Psoas muscle (tissue), 8 donors: Measurements from ENCODE around the gene OTX2. TPM values are rescaled to one million over a fixed set of nuclear protein-coding genes. Genes with fewer than 3 reads are reported as not detected.

ENCODE experiments used
- ATAC-seq, 4 donors: fragments of 200-7000 bp; cut with Tn5 transposase; one replicate each; pipeline ENCODE4 v1.9.1; 2020; ENCODE audit warnings: moderate library complexity in 3 of 4, mild to moderate bottlenecking in 2 of 4
- DNase-seq, 2 donors: peaks; one replicate each; pipeline ENCODE4 v3.0.0-alpha.2; 2020
- H3K27ac ChIP-seq: fragments of 200-600 bp; one replicate; pipeline ENCODE4 v1.8.0; 2022
- H3K27me3 ChIP-seq, 3 donors: fragments of 200-600 bp in 1 of 3; one replicate each; pipeline versions ENCODE4 v1.6.1 to v1.8.0; 2013 to 2022; ENCODE audit warnings: low read length in 2 of 3, mild to moderate bottlenecking in 2 of 3, moderate library complexity in 1 of 3; ENCODE audit not compliant: insufficient read depth in 3 of 3
- H3K36me3 ChIP-seq, 2 donors: fragments of 200-600 bp in 1 of 2; one replicate each; pipeline versions ENCODE4 v1.6.1 to v1.8.0; 2013 to 2022; ENCODE audit warnings: low read depth in 1 of 2, mild to moderate bottlenecking in 1 of 2, moderate library complexity in 1 of 2; ENCODE audit not compliant: insufficient read depth in 1 of 2
- H3K4me1 ChIP-seq: fragments of 200-600 bp; one replicate; pipeline ENCODE4 v1.8.0; 2022
- H3K4me3 ChIP-seq: fragments of 200-600 bp; one replicate; pipeline ENCODE4 v1.8.0; 2022; ENCODE audit warnings: mild to moderate bottlenecking
- H3K9me3 ChIP-seq: fragments of 200-600 bp; one replicate; pipeline ENCODE4 v1.8.0; 2022
- CTCF ChIP-seq: fragments of 200-600 bp; IDR thresholded peaks from one replicate; pipeline ENCODE4 v1.8.0; 2022; ENCODE audit warnings: antibody characterized with exemption
- WGBS, 3 donors: extraction: QIAGEN DNeasy Blood & Tissue Kit; methylation state at CpG; one replicate each; pipeline versions ENCODE4 v1.1.6 to v1.1.7; 2013; 5-methylcytosine and 5-hydroxymethylcytosine counted together
- intact Hi-C, 2 donors: fragments of 100-400 bp; cut with DNase I; formaldehyde crosslinking; loops; one replicate each; pipeline versions ENCODE4 v1.11.0 to v1.14.2; 2022
- polyA plus RNA-seq, 3 donors: library from polyadenylated mRNA; stranded (reverse); fragments of 200-250 nt; gene quantifications; one replicate each; pipeline ENCODE4 v1.2.3, GENCODE V29; 2013
- total RNA-seq, 4 donors: library from RNA; stranded (reverse); fragmentation: NEBNext Ultra II Directional in 2 of 4; extraction: Animal tissue kit (Norgen Biotek cat#: 25700) in 2 of 4; gene quantifications; one replicate each; pipeline versions ENCODE4 v1.2.1 to v1.2.4, GENCODE V29; 2021 to 2023
- donor health status: healthy with polysubstance abuse.
- donor health status: DM: no; HTN: no; CAD: no; lungs with moderate emphysema.
- donor health status: Bipolar disorder and iron deficiency.
- donor health status: healthy.
- donor health status: DM: yes; HTN: yes; CAD: no.
- donor health status: DM: no; HTN: no; CAD: no.
- donor health status: DM: no; HTN: no; CAD: no.
- donor health status: DM: yes; HTN: yes; CAD: no.

The OTX2 gene
- total and polyA plus RNA-seq, 7 donors, result not detected

GRCh38 chr14:56840221-56840620, 29.9 kb upstream of the OTX2 start:
- 62 to 68% (median 63%) methylated on average over 6 of the region's 6 CpGs for WGBS, 3 donors
- H3K27me3 ChIP-seq, result no peaks in the 10 kb centered on the region

GRCh38 chr14:56829151-56829550, 18.9 kb upstream of the OTX2 start:
- H3K36me3 ChIP-seq, result no peaks in the 10 kb centered on the region
- intact Hi-C loops, result no loop called here
- H3K27me3 ChIP-seq, result no peaks in the 10 kb centered on the region
- ATAC-seq (no peak), DNase-seq (no peak)
- WGBS, 3 donors, result 90 to 94% (median 94%) methylated on average over 4 of the region's 4 CpGs
- H3K27ac ChIP-seq, result no peak overlapping the region
- no peaks in the 10 kb centered on the region for H3K9me3 ChIP-seq
- no peaks in the 10 kb centered on the region for H3K4me1 ChIP-seq
- H3K4me3 ChIP-seq, result no peak overlapping the region
- TF ChIP-seq CTCF, result no peak

More at GRCh38 chr14:56840221-56840620, 29.9 kb upstream of the OTX2 start:
- DNase-seq, result no peak
- Histone ChIP-seq H3K4me3 (no peak overlapping the region), H3K36me3 (no peaks in the 10 kb centered on the region), H3K4me1 (no peaks in the 10 kb centered on the region), H3K9me3 (no peaks in the 10 kb centered on the region), H3K27ac (no peak overlapping the region)
- intact Hi-C loops, result no loop called here
- no peak for TF ChIP-seq CTCF
- ATAC-seq, result no peak

GRCh38 chr14:56826214-56826613, 15.9 kb upstream of the OTX2 start:
- Histone ChIP-seq H3K27me3 (peaks cover under 1 to 11% (median 6%) of the 10 kb centered on the region in 3 donors), H3K36me3 (no peaks in the 10 kb centered on the region), H3K27ac (no peak overlapping the region), H3K4me3 (no peak overlapping the region), H3K4me1 (no peaks in the 10 kb centered on the region), H3K9me3 (no peaks in the 10 kb centered on the region)
- WGBS, 3 donors, result 75 to 81% (median 77%) methylated on average over 4 of the region's 4 CpGs
- DNase-seq (no peak), ATAC-seq (no peak)
- intact Hi-C loops, result no loop called here
- TF ChIP-seq CTCF, result no peak

- H3K27me3 ChIP-seq, result peaks cover 11 to 52% (median 12%) of the 10 kb centered on the region in 3 donors
- no peak overlapping the region for H3K27ac ChIP-seq
- 55 to 58% (median 57%) methylated on average over 6 of the region's 6 CpGs for WGBS, 3 donors
- H3K9me3 ChIP-seq, result no peaks in the 10 kb centered on the region
- H3K4me1 ChIP-seq, result no peaks in the 10 kb centered on the region
- no peak for DNase-seq
- H3K36me3 ChIP-seq, result no peaks in the 10 kb centered on the region
- no peak for ATAC-seq
- intact Hi-C loops, result no loop called here
- no peak for TF ChIP-seq CTCF
- H3K4me3 ChIP-seq, result no peak overlapping the region
Measured at GRCh38 chr14:56821805-56822610, 11.7 kb upstream of the OTX2 start.
